VCaP (cell line): Measurements from ENCODE around the gene FHIT.

Experiments used
- H3K27ac ChIP-seq: fragments of 450-650 bp; 2 replicates; pipeline ENCODE4 v1.5.1; 2017
- TF ChIP-seq, protein P1 (sequence below): fragments of 450-650 bp; conservative IDR thresholded peaks from 2 replicates; pipeline ENCODE4 v1.5.1; 2017; ENCODE audit warnings: mild to moderate bottlenecking, moderate library complexity

Gene FHIT

DNA sequence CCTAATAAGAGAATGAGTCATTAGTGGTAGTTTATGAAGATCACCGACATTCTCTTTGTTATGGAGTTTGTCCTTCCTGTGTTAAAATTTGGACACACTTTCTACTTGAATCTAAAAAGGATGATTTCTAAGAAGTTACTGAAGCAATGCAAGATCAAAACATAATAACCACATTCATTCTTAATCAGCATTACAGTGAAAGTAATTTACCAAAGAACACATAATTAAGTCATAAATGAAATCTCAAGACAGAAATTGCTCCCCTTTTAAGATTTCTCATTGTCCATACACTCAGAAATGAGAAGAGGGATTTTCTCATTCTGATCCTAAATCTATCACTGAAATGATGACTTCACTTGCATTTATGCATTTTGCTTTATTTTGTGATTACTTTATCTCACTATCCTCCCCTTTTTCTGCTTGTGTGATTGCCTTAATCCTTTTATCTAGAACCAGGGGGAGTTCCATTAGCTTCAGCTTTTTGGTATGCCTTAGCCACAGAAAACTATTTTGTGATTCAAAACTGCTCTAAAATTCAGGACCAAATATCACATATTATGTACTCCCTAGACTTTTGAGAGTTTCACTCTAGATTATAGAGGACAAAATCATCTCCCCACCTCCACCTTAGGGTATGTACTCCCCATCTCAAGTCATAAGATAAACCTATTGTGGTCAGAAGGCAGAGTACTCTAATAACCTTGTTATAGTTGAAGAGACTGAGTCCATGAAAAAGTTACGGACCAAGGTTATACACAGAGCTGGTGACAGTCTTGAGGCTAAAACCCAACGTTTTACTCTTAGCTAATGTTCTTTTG is 1383.9 kb downstream of the FHIT start:
- H3K27ac ChIP-seq: no peak overlapping the region
- TF ChIP-seq, protein P1, sequence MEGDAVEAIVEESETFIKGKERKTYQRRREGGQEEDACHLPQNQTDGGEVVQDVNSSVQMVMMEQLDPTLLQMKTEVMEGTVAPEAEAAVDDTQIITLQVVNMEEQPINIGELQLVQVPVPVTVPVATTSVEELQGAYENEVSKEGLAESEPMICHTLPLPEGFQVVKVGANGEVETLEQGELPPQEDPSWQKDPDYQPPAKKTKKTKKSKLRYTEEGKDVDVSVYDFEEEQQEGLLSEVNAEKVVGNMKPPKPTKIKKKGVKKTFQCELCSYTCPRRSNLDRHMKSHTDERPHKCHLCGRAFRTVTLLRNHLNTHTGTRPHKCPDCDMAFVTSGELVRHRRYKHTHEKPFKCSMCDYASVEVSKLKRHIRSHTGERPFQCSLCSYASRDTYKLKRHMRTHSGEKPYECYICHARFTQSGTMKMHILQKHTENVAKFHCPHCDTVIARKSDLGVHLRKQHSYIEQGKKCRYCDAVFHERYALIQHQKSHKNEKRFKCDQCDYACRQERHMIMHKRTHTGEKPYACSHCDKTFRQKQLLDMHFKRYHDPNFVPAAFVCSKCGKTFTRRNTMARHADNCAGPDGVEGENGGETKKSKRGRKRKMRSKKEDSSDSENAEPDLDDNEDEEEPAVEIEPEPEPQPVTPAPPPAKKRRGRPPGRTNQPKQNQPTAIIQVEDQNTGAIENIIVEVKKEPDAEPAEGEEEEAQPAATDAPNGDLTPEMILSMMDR: no peak

DNA sequence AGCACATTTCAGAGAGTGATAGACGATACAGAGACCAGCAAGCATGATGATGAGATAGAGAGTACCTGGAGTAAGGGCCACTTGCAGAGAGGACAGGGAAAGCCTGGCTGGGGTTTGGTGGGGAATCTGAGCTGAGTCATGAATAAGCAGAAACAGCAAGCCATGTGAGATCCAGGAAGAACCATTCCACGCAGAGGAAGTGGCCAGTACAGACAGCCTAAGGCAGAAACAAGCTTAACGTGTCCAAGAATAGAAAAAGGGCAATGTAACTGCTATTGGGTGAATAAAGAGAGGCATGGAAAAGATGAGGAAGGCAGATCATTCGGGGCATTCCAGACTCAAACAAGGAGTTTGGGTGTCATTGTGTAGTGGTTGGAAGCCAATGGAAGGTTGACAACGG is 1385.2 kb downstream of the FHIT start:
- no peak overlapping the region for H3K27ac ChIP-seq
- TF ChIP-seq, protein P1: no peak

- no peak overlapping the region for H3K27ac ChIP-seq
- TF ChIP-seq, protein P1: no peak
Observed at GRCh38 chr3:59865351-59865750, 1385.9 kb downstream of the FHIT start.

DNA sequence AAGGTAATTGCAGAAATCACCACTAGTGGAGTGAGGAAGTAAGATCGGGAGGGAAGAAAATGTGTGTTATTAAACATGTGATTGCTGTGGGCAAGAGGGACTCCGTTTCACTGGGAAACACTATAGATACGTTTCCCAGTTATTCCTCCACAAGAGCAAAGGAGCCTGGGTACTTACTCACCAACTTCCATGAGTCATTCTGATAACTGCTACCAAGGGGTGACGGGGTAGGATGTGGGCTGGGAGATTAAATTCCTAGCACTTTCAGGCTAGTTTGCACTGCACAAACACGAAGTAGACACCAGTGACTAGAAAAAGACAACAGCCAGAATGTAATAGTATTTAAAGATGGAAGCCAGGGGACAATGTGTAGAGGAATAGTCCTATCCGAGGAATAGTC is 1388.6 kb downstream of the FHIT start:
- TF ChIP-seq, protein P1: no peak
- H3K27ac ChIP-seq: no peak overlapping the region

GRCh38 chr3:59857589-59858346 is 1393.5 kb downstream of the FHIT start:
- TF ChIP-seq, protein P1: peak; percentile 97
- H3K27ac ChIP-seq: no peak overlapping the region

- no peak overlapping the region for H3K27ac ChIP-seq
- TF ChIP-seq, protein P1: no peak
Observed at GRCh38 chr3:59856934-59857460, 1394.3 kb downstream of the FHIT start.

DNA sequence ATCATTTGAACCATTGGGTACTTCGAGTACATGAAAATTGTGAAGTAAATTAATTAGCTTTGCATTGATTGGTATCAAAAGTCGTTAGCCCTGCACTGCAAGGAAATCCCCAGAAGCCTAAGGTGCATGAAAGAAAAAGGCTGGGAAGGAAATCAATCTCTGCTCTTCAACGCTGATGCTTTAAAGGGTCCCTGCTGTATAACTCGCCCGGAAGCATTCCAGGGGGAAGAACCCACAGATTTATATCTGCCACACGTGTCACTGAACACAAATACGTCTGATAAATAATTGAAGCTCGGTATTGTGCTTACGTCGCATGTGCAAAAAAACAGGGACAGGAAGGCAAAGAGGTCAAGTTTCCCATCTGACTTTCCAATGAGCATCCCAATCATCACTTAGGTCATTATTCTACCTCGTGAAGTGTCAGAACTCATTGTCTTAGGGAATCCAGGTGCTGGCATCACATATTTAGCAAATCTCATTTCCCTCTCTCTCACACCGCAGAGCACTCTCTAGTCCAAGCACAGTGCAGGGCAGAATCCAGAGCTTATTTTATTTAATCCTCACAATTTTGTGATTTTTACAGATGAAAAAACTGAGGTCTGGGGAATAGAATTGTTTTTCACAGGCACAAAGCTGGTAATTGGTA is 1397.1 kb downstream of the FHIT start:
- H3K27ac ChIP-seq: no peak overlapping the region
- TF ChIP-seq, protein P1: no peak
